ENCODE measurements around the gene ZNF768. TPM values are rescaled to one million over a fixed set of nuclear protein-coding genes. Genes with fewer than 3 reads are reported as not detected.

Gene ZNF768
- total and polyA plus RNA-seq, 12 donors: 8.7 to 103 (median 30.9) TPM

DNA sequence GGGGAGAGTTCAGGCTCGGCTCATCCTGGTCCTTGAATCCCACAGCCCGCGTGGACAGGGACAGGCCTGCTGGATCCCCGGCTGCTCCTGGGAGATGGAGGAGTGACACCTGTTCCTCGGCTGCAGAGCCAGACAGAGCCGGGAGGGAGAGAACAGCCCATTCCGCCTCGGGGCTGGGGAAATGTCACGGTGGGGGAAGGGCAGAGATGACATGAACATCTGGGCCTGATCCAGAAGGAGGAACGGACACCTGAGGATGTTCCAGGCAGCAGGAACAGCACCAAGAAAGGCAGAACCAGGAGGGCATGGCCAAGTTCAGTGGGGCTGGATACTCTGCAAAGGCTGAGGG, 29.7 kb upstream of the ZNF768 start:
- no peaks in the 10 kb centered on the region for H3K27me3 ChIP-seq
- intact Hi-C loops (cut with DNase I): no loop called here
- TF ChIP-seq CTCF (IDR thresholded peaks at IDR 0.05) (no peak), POLR2A (IDR thresholded peaks at IDR 0.05) (no peak)
- H3K9me3 ChIP-seq (replicated peaks in 1 of 3): no peaks in the 10 kb centered on the region
- no peak for DNase-seq
- WGBS, 4 donors: 53 to 84% (median 55%) methylated on average over 10 of the region's 10 CpGs
- H3K4me1 ChIP-seq (replicated peaks in 1 of 2): peaks cover 14 to 15% of the 10 kb centered on the region in 2 donors
- no peak overlapping the region for H3K27ac ChIP-seq
- no peak overlapping the region for H3K4me3 ChIP-seq
- peaks cover 0 to 31% of the 10 kb centered on the region in 2 donors for H3K36me3 ChIP-seq (replicated peaks in 1 of 2)

DNA sequence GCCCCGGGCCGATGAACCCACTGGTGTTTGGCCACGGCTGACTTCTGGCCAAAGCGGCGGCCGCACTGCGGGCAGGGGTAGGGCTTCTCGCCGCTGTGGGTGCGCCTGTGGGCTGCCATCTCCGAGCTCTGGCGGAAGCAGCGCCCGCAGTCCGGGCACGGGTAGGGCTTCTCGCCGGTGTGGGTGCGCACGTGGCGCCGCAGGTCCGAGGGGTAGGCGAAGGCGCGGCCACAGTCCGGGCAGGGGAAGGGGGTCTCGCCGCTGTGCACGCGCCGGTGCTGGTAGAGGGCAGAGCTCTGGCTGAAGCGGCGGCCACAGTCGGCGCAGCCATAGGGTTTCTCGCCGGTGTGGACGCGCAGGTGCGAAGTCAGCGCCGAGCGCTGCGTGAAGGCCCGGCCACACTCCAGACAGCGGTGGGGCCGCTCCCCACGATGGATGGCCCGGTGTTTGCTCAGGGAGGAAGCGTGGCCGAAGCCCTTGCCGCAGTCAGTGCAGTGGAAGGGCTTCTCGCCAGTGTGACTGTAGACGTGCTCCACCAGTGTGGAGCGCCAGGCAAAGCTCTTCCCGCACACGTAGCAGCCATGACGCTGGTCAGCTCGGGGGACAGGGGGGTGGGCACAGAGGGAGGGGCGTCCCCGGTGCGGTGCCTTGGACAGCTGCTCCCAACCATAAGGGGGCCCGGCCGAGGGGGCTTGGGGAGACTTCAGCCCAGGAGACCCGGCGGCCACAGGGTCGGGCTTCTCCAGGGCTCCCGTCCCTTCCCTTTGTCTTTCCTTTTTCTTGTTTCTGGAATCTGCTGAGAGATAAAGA, 29.2 kb upstream of the ZNF768 start:
- Histone ChIP-seq H3K27me3 (no peaks in the 10 kb centered on the region), H3K4me1 (replicated peaks in 1 of 2) (peaks cover 13 to 14% of the 10 kb centered on the region in 2 donors), H3K27ac (no peak overlapping the region), H3K4me3 (no peak overlapping the region), H3K9me3 (replicated peaks in 1 of 3) (no peaks in the 10 kb centered on the region), H3K36me3 (replicated peaks in 1 of 2) (peaks cover 0 to 31% of the 10 kb centered on the region in 2 donors)
- no peak for DNase-seq
- TF ChIP-seq POLR2A (IDR thresholded peaks at IDR 0.05) (no peak), CTCF (IDR thresholded peaks at IDR 0.05) (no peak)
- intact Hi-C loops (cut with DNase I): no loop called here
- WGBS, 4 donors: 93 to 96% (median 95%) methylated on average over 27 to 69 of the region's 69 CpGs

DNA sequence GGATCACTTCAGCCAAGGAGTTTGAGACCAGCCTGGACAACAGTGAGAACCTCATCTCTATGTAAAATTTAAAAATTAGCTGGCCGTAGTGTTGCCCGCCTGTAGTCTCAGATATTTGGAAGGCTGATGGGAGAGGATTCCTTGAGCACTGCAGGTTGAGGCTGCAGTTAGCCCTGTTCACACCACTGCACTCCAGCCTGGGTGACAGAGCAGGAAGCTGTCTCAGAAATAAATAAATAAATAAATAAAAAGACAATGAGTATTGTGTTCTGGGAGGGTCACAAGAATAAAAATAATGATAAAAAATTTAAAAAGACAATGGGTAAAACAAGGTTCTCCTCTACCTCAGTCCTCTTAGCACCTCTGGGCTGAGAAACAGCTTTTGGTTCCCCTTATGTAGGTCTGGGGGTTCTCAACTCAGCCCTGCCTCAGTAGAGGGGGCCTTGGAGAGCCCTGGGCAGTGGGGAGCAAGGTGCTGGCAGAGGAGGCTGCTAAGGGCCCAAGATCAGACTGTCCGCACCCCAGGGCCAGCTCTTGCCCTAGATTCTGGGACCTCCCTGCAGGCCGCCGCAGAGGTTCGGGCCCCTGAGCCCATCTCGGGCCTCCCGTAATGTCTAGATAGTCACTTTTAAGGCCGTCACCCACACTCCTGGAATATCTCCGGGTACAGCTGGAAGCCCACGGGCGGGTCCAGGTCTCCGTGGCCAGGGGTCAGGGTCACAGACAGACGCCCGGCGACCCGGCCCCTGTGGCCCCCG, 28.4 kb upstream of the ZNF768 start:
- WGBS, 4 donors: 90 to 94% (median 92%) methylated on average over 11 to 18 of the region's 18 CpGs
- no peak overlapping the region for H3K27ac ChIP-seq
- H3K36me3 ChIP-seq (replicated peaks in 1 of 2): peaks cover 0 to 31% of the 10 kb centered on the region in 2 donors
- no peak overlapping the region for H3K4me3 ChIP-seq
- no peaks in the 10 kb centered on the region for H3K27me3 ChIP-seq
- no peak for DNase-seq
- intact Hi-C loops (cut with DNase I): no loop called here
- TF ChIP-seq CTCF (IDR thresholded peaks at IDR 0.05) (no peak), POLR2A (IDR thresholded peaks at IDR 0.05) (no peak)
- no peaks in the 10 kb centered on the region for H3K9me3 ChIP-seq (replicated peaks in 1 of 3)
- H3K4me1 ChIP-seq (replicated peaks in 1 of 2): peaks cover 13 to 14% of the 10 kb centered on the region in 2 donors

DNA sequence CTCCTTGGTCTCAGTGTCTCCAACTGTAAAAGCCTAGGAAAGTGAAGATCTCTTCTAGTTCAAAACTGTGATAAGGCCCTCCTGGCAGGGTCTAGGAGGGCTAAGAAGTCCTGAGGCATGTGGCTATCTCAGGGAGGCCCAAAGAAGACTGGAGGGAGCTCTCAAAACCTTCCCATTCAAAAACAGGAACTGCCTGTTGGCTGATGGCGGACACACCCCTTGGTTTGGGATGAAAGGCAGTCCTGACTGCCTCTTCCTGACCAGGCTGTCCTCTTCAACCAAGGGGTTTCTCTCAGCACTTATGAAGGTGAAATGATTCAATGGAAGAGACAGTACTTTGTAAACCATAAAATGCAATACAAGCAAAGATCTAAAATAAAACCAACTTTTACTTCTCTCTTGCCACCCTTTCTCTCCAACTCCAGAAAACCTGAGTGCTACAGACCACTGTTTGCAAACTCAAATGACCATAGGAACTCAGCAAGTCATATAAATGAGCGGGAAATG, 27.1 kb upstream of the ZNF768 start:
- peaks cover 19 to 23% of the 10 kb centered on the region in 2 donors for H3K4me1 ChIP-seq (replicated peaks in 1 of 2)
- no peak for DNase-seq
- 84 to 92% (median 86%) methylated on average over 2 of the region's 2 CpGs for WGBS, 4 donors
- H3K27me3 ChIP-seq: no peaks in the 10 kb centered on the region
- TF ChIP-seq CTCF (IDR thresholded peaks at IDR 0.05) (no peak), POLR2A (IDR thresholded peaks at IDR 0.05) (no peak)
- no peaks in the 10 kb centered on the region for H3K9me3 ChIP-seq (replicated peaks in 1 of 3)
- intact Hi-C loops (cut with DNase I): no loop called here
- H3K36me3 ChIP-seq (replicated peaks in 1 of 2): peaks cover 0 to 31% of the 10 kb centered on the region in 2 donors
- no peak overlapping the region for H3K4me3 ChIP-seq
- H3K27ac ChIP-seq: peak overlapping the region in 1 of 5 donors; percentile 31

All from adrenal gland (tissue), 12 donors.